SU-DHL-6 (cell line): Measurements from ENCODE around the gene PRSS27.

Experiments used
- H2AFZ ChIP-seq: fragments of 200-600 bp; sonication (generic); 2 replicates; pipeline ENCODE4 v1.6.1; 2014; ENCODE audit warnings: low read depth, mild to moderate bottlenecking, moderate library complexity, mixed read lengths, antibody characterized with exemption, low read length; ENCODE audit not compliant: severe bottlenecking
- H3F3A ChIP-seq: fragments of 200-600 bp; shearing (Covaris generic); 2 replicates; pipeline ENCODE4 v1.6.0; 2016; ENCODE audit warnings: antibody characterized with exemption, mild to moderate bottlenecking; ENCODE audit not compliant: insufficient read depth
- H3K27ac ChIP-seq: fragments of 200-600 bp; sonication (generic); 2 replicates; pipeline ENCODE4 v1.5.1; 2016; ENCODE audit warnings: low read depth, mild to moderate bottlenecking, low read length, moderate library complexity, mixed read lengths
- H3K27me3 ChIP-seq: fragments of 200-600 bp; sonication (generic), shearing (Covaris generic); 2 replicates; pipeline ENCODE4 v1.6.0; 2014; ENCODE audit warnings: mild to moderate bottlenecking, low read length
- H3K36me3 ChIP-seq: fragments of 200-600 bp; sonication (generic); 2 replicates; pipeline ENCODE4 v1.6.1; 2014; ENCODE audit warnings: mild to moderate bottlenecking, low read length, mixed read lengths
- H3K4me2 ChIP-seq: fragments of 300-600, 200-600 bp; shearing (Covaris generic), sonication (generic); 2 replicates; pipeline ENCODE4 v1.6.0; 2014; ENCODE audit warnings: low read length, low read depth, mild to moderate bottlenecking; ENCODE audit not compliant: poor library complexity, severe bottlenecking
- H3K4me3 ChIP-seq: fragments of 200-600 bp; sonication (generic); 2 replicates; pipeline ENCODE4 v1.5.1; 2014; ENCODE audit warnings: antibody characterized with exemption, low read length, mild to moderate bottlenecking, mixed read lengths; ENCODE audit not compliant: insufficient read depth, poor library complexity, severe bottlenecking
- H3K79me2 ChIP-seq: fragments of 200-600 bp; sonication (generic); 2 replicates; pipeline ENCODE4 v1.6.1; 2014; ENCODE audit warnings: mild to moderate bottlenecking, low read length, moderate library complexity; ENCODE audit not compliant: insufficient read depth
- H3K9ac ChIP-seq: fragments of 200-600 bp; sonication (generic); 2 replicates; pipeline ENCODE4 v1.7.0; 2014; ENCODE audit warnings: mild to moderate bottlenecking, low read length
- H3K9me2 ChIP-seq: fragments of 200-600 bp; sonication (generic); replicated peaks from 2 replicates; pipeline ENCODE4 v1.6.1; 2014; ENCODE audit warnings: low read length; ENCODE audit not compliant: insufficient read depth
- H3K9me3 ChIP-seq: fragments of 200-600 bp; sonication (generic); 2 replicates; pipeline ENCODE4 v1.6.1; 2014; ENCODE audit warnings: low read length, mixed read lengths; ENCODE audit not compliant: insufficient read depth
- H4K20me1 ChIP-seq: fragments of 200-600 bp; sonication (generic); 2 replicates; pipeline ENCODE4 v1.6.1; 2014; ENCODE audit warnings: low read depth, mild to moderate bottlenecking, antibody characterized with exemption, low read length, moderate library complexity, mixed read lengths
- CTCF ChIP-seq: fragments of 200-600 bp; sonication (generic); IDR thresholded peaks from one replicate; pipeline ENCODE4 v1.5.1; 2017; ENCODE audit warnings: antibody characterized with exemption, mild to moderate bottlenecking, low read length, moderate library complexity; ENCODE audit not compliant: insufficient read depth, poor library complexity, severe bottlenecking
- EZH2phosphoT487 ChIP-seq: fragments of 200-600 bp; sonication (generic), shearing (Covaris generic); conservative IDR thresholded peaks from 2 replicates; pipeline ENCODE4 v1.6.1; 2018; ENCODE audit warnings: mild to moderate bottlenecking, antibody characterized with exemption, low read length, moderate library complexity, mixed read lengths

PRSS27 gene

GRCh38 chr16:2766430-2767139 lies 46.6 kb upstream of the PRSS27 start:
- Histone ChIP-seq H3K4me2 (no peak overlapping the region), H4K20me1 (peaks cover 3% of the 10 kb centered on the region; the same call in 1 of the 2 replicates), H3K27ac (no peak overlapping the region), H3K9ac (no peak overlapping the region), H3F3A (peaks cover 6% of the 10 kb centered on the region), H3K79me2 (peaks cover 45% of the 10 kb centered on the region), H3K9me2 (no peaks in the 10 kb centered on the region), H3K4me3 (no peak overlapping the region), H3K27me3 (no peaks in the 10 kb centered on the region), H3K9me3 (no peaks in the 10 kb centered on the region), H2AFZ (no peak overlapping the region), H3K36me3 (peaks cover 26% of the 10 kb centered on the region)
- TF ChIP-seq EZH2phosphoT487 (no peak), CTCF (no peak)

DNA sequence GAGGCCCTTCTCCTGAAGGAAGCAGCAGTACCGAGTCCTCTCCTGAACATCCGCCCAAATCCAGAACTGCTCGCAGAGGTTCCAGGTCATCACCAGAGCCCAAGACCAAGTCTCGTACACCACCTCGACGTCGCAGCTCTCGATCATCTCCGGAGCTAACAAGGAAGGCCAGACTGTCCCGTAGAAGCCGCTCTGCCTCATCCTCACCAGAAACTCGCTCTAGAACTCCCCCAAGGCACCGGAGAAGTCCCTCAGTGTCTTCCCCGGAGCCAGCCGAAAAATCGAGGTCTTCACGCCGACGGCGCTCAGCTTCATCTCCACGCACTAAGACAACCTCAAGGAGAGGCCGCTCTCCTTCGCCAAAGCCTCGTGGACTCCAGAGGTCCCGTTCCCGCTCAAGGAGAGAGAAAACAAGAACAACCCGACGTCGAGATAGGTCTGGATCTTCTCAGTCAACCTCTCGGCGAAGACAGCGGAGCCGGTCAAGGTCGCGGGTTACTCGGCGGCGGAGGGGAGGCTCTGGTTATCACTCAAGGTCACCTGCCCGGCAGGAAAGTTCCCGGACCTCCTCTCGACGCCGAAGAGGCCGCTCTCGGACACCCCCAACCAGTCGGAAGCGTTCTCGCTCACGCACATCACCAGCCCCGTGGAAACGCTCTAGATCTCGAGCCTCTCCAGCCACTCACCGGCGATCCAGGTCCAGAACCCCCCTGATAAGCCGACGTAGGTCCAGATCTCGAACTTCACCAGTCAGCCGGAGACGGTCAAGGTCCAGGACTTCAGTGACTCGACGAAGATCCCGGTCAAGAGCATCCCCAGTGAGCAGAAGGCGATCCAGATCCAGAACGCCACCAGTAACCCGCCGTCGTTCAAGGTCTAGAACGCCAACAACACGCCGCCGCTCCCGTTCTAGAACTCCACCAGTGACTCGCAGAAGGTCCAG lies 45.7 kb upstream of the PRSS27 start:
- H3K9me2 ChIP-seq: no peaks in the 10 kb centered on the region
- H3K27ac ChIP-seq: no peak overlapping the region
- TF ChIP-seq EZH2phosphoT487: no peak
- no peak for TF ChIP-seq CTCF
- H2AFZ ChIP-seq: no peak overlapping the region
- peaks cover 4% of the 10 kb centered on the region; the same call in 1 of the 2 replicates for H3F3A ChIP-seq
- no peaks in the 10 kb centered on the region for H3K27me3 ChIP-seq
- no peak overlapping the region for H3K4me3 ChIP-seq
- H3K36me3 ChIP-seq: peaks cover 35% of the 10 kb centered on the region
- no peak overlapping the region for H3K4me2 ChIP-seq
- no peaks in the 10 kb centered on the region for H3K9me3 ChIP-seq
- H3K79me2 ChIP-seq: peaks cover 54% of the 10 kb centered on the region
- H4K20me1 ChIP-seq: peaks cover 9% of the 10 kb centered on the region; the same call in 1 of the 2 replicates
- no peak overlapping the region for H3K9ac ChIP-seq

- H2AFZ ChIP-seq: no peak overlapping the region
- no peaks in the 10 kb centered on the region for H3K9me2 ChIP-seq
- peaks cover 7% of the 10 kb centered on the region; the same call in 1 of the 2 replicates for H3F3A ChIP-seq
- no peak for TF ChIP-seq CTCF
- TF ChIP-seq EZH2phosphoT487: no peak
- no peaks in the 10 kb centered on the region for H3K9me3 ChIP-seq
- H3K27ac ChIP-seq: no peak overlapping the region
- no peak overlapping the region for H3K4me3 ChIP-seq
- H3K4me2 ChIP-seq: no peak overlapping the region
- H3K9ac ChIP-seq: no peak overlapping the region
- H3K27me3 ChIP-seq: no peaks in the 10 kb centered on the region
- H4K20me1 ChIP-seq: peaks cover 11% of the 10 kb centered on the region; the same call in 1 of the 2 replicates
- H3K36me3 ChIP-seq: peaks cover 45% of the 10 kb centered on the region
- H3K79me2 ChIP-seq: peaks cover 63% of the 10 kb centered on the region
Measured at GRCh38 chr16:2764718-2765117, 44.7 kb upstream of the PRSS27 start.
